ENCODE measurements around the gene POU4F2.
"Not testable (repeated sequence)": the region's sequence is repeated elsewhere in the genome, so short reads cannot be mapped to it uniquely, and the experiment has no call there.

The POU4F2 gene

GRCh38 chr4:146655521-146655856 lies 16.8 kb downstream of the POU4F2 start:
- DNase-seq, result no peak

GRCh38 chr4:146661367-146661766 lies 22.7 kb downstream of the POU4F2 start:
- DNase-seq, result peak; percentile 13

- DNase-seq, result not testable (repeated sequence)
These were observed 25.2 kb downstream of the POU4F2 start for GRCh38 chr4:146663968-146664311.

- no peak for DNase-seq
These were observed 36.3 kb downstream of the POU4F2 start for GRCh38 chr4:146674829-146675570.
